ENCODE data around the gene MYO10.

The MYO10 gene

DNA sequence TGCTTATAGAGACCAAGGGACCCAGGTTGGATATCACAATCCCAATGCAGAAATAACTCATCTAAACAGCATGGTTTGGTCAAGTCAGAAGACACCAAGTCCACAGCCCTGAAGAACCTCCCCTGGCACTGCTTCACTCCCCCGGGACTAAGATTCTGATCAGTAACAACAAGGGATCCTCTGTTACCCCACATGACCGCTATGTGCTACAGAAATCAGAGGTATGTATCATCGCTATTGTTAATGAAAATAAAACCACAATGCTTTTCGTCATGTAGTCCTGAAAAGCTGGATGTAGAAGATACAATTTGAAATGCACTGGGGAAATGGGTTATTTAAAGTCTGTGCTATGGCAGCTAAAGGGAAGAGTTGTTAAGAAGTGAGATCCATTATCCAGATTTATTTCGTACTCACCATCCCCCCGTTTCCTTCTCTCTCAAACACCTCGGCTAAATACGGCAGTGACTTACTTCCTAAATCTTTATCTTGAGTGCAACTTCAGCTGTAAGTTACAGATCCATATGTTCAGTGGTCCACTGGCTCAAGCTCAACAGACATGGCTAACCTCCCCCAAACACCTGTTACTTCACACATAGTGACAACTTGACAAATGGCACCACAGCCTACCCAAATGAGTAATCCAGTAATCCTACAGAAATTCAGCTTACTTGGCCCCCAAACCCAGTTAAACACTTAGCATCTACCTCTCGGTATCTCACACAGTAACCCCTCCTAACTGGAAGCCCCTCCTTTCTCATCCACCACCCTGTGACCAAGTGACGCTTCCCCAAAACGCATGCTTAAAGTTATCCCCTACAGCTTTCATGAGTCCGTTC lies 129.2 kb downstream of the MYO10 start:
- no peak for DNase-seq

DNA sequence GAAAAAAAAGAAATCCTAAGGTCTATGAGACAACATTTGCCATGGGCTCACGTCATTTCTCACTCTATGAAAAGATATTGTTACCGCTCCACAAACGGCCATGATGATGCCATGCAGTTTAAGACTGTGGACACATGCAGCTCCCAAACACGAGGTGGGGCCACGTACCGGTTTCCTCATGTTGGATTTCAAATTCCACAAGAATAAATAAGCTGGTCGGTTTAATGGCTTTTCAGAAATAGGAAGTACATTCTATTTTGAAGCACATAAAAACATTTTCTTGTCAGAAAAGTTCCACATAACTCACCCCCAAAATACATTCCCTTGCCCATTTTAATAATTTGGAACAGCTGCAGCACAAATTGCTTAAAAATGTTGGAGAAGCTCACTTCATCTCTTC lies 130.6 kb downstream of the MYO10 start:
- no peak for DNase-seq

GRCh38 chr5:16803831-16804230 lies 132.3 kb downstream of the MYO10 start:
- DNase-seq = no peak

- no peak for DNase-seq
Measured at GRCh38 chr5:16800477-16800876, 135.6 kb downstream of the MYO10 start.

DNA sequence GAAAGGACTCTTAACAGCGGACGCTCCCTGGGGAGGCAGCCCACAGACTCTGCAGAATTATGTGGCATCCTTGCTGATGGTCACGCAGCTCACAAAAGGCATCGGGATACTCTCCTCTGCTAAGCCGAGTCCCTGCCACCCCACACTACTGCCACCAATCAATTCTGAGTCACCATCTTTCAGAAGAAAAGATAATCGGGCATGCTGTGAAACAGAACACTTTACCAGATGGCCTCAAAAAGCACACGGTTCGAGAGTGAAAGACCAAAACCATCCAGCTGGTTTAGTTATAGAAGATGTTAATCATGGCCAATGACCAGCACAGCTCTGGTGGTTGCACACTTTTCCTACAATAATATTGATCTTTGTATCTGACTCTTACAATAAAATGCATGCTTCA lies 136.3 kb downstream of the MYO10 start:
- no peak for DNase-seq

- no peak for DNase-seq
Measured at GRCh38 chr5:16797951-16798350, 138.1 kb downstream of the MYO10 start.

GRCh38 chr5:16794269-16794913 lies 141.7 kb downstream of the MYO10 start:
- no peak for DNase-seq

DNA sequence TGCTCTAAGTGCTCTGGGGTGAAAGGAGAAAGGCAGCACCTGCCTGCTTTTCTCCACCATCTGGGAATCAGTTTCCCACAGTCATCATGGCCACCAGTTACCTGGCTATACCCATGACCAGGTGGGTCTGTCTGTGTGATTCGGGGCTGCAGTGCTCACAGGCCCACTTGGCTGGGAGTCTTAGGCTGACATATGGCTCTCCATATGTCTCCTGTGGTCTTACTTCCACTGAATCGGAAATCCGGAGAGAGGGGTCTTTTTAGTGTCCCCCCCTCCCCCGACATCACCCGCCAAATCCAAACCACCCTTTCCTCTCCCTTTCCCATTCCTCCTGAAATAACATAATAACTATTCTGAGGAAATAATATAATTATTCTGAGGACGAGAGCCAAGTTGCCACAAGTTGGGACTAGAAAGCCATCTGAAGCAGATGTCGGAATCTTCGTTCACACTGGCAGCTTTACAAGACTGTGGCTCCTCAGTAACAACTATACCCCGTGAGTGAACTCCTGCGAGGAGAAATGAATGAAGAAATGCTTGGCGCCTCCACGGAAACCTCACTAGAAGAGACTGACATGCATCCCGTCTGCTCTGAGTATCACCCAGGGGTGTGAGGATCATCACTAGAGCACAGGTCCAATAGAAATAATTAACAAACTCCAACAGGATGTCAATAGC lies 143.4 kb downstream of the MYO10 start:
- DNase-seq = no peak

DNA sequence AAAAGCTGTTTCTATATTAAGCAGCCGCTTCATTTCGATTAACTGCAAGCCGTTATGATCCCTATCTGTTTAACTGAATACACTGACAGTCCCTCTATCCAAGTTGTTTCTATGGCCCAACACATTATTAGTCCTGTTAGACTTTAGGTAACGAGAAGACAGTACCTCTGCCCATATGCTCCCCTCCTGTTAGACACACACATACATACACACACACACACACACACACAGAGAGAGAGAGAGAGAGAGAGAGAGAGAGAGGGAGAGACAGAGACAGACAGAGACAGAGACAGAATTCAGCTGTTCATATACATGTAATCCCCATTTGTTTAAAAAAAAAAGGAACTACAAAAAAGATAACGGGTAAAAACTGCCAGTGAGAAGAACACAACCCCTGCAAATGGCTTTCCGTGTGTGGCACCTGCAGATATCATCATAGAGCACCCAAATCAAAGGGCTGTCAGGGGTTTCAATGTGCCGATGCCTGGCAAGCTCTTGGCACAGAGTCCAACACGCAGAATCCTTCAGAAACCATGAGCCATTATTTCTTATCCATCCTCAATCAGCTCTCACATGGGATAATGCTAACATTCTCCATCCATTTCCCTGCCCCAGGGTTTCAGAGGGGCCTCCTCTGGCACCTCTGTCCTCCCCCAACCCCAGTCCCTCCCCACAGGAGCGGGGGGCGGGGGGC lies 144.0 kb downstream of the MYO10 start:
- DNase-seq = no peak

- DNase-seq = peak; percentile 30
Measured at GRCh38 chr5:16791036-16791705, 144.9 kb downstream of the MYO10 start.

GRCh38 chr5:16788957-16789356 lies 147.1 kb downstream of the MYO10 start:
- no peak for DNase-seq

DNA sequence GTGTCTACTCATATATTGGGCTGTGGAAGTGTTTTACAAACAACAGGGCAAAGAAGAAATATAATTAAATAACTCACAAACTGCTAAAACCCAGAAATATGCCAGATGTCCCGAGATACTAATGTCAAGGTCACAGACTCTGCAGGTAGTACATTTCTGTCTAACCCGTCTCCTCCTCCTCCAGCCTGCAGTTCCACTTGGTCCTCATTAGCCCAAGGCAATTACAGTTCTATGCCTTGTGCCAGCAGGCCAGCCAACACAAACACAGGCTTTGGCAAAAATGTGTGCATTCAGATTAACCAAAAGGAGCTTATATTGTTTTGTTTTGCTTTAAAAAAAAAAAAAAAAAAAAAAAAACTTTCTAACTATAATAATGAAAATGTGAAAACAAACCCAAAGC lies 148.8 kb downstream of the MYO10 start:
- no peak for DNase-seq

- DNase-seq = no peak
Measured at GRCh38 chr5:16784843-16785791, 151.0 kb downstream of the MYO10 start.

DNA sequence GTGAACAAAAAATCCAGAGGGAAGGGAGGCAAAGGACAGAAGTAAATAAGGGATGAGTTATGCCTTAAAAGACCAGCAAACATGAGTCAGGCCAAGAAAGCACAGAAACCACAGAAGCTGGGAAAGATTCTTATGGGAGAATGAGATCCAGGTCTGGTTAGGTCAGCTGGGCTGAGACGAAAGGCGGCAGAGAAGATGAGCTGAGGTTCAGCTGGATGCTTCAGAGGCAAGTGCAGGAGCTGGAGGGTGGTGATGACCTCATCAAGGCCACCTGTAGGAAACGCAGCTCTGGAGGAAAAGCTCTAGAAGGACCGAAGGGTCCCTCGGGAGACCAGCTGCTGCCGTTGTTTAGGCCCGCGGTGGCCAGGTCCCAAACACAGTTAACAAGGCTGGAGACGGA lies 152.0 kb downstream of the MYO10 start:
- DNase-seq = no peak

GRCh38 chr5:16781828-16782626 lies 154.1 kb downstream of the MYO10 start:
- no peak for DNase-seq

- DNase-seq = no peak
Measured at GRCh38 chr5:16780325-16780724, 155.8 kb downstream of the MYO10 start.

- DNase-seq = no peak
Measured at GRCh38 chr5:16777432-16777831, 158.7 kb downstream of the MYO10 start.

DNA sequence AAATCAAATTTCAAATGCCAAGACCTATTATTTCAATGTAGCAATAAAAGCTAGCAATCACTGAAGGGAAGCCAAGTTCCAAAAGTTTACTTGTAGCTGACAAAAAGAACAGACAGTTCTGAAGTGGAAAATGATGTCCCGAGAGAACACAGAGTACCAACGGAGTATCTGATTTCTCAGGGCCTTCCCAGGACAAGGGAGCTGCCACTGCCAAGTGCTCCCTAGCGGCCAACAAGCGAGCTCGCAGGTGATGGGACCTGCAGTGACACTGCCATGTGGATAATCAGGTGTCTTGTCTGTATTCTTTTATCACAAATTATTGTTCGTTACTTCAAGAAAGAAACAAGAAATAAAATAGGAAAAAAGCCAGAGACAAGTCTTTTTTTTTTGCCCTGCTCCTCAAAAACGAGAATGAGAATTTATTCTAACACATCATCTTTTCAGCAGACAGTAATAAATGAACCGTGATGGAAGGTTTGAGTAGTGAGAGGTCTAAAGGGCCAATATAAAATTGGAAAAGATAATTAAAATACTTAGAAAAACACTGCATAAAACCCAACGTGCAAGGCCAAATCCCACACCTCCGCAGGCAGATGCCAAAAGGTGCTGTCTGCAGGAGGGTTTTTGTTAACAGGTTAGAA lies 159.4 kb downstream of the MYO10 start:
- no peak for DNase-seq

GRCh38 chr5:16774806-16775205 lies 161.3 kb downstream of the MYO10 start:
- no peak for DNase-seq

GRCh38 chr5:16773991-16774390 lies 162.1 kb downstream of the MYO10 start:
- DNase-seq = no peak
